Smooth muscle cell (in vitro differentiated cells): ENCODE data around the gene KCNJ18. TPM values are rescaled to one million over a fixed set of nuclear protein-coding genes. Genes with fewer than 3 reads are reported as not detected.
"Not testable (repeated sequence)": the region's sequence is repeated elsewhere in the genome, so short reads cannot be mapped to it uniquely, and the experiment has no call there.

ENCODE experiments used
- DNase-seq: peaks from one replicate; lab custom pipeline; 2025; ENCODE audit not compliant: unreplicated experiment; lab: John Stamatoyannopoulos, UW
- H2AFZ ChIP-seq: fragments of 200-600 bp; sonication (generic); 2 replicates; pipeline ENCODE4 v1.6.0; 2016; ENCODE audit warnings: antibody characterized with exemption, low read depth, mild to moderate bottlenecking
- H3F3A ChIP-seq: fragments of 200-600 bp; sonication (generic); 2 replicates; pipeline ENCODE4 v1.6.0; 2017; ENCODE audit warnings: antibody characterized with exemption, low read depth
- H3K27ac ChIP-seq: fragments of 200-600 bp; sonication (generic); 2 replicates; pipeline ENCODE4 v1.5.1; 2016; ENCODE audit warnings: low read depth, mild to moderate bottlenecking
- H3K27me3 ChIP-seq: fragments of 200-600 bp; sonication (generic); 2 replicates; pipeline ENCODE4 v1.6.1; 2016; ENCODE audit warnings: low read depth, mild to moderate bottlenecking
- H3K36me3 ChIP-seq: fragments of 200-600 bp; sonication (generic); 2 replicates; pipeline ENCODE4 v1.5.1; 2016; ENCODE audit warnings: low read depth
- H3K4me1 ChIP-seq: fragments of 200-600 bp; sonication (generic); 2 replicates; pipeline ENCODE4 v1.5.1; 2016; ENCODE audit warnings: low read depth
- H3K4me2 ChIP-seq: fragments of 200-600 bp; sonication (generic); 2 replicates; pipeline ENCODE4 v1.6.0; 2016; ENCODE audit warnings: mild to moderate bottlenecking
- H3K4me3 ChIP-seq: fragments of 200-600 bp; sonication (generic); 2 replicates; pipeline ENCODE4 v1.5.1; 2016; ENCODE audit warnings: mild to moderate bottlenecking
- H3K79me2 ChIP-seq: fragments of 200-600 bp; sonication (generic); 2 replicates; pipeline ENCODE4 v1.6.0; 2016; ENCODE audit warnings: low read depth, mild to moderate bottlenecking
- H3K9ac ChIP-seq: fragments of 200-600 bp; sonication (generic); 2 replicates; pipeline ENCODE4 v1.6.0; 2016; ENCODE audit warnings: low read depth
- H3K9me3 ChIP-seq: fragments of 200-600 bp; sonication (generic); replicated peaks from 2 replicates; pipeline ENCODE4 v1.5.1; 2016; ENCODE audit warnings: low read depth
- H4K20me1 ChIP-seq: fragments of 200-600 bp; sonication (generic); 2 replicates; pipeline ENCODE4 v1.6.0; 2016; ENCODE audit warnings: low read depth
- WGBS: methylation state at CpG from one replicate; pipeline ENCODE4 v1.1.7; 2016; ENCODE audit warnings: low lambda C conversion rate; 5-methylcytosine and 5-hydroxymethylcytosine counted together
- polyA plus RNA-seq: library from polyadenylated mRNA; unstranded; fragments of >200 nt; fragmentation: Nextera tagmentation; extraction: Ambion mirVana; gene quantifications from 2 replicates; pipeline ENCODE4 v1.2.1, GENCODE V29; 2016
- total RNA-seq: library from RNA; depleted of rRNA; stranded (reverse); fragments of >200 nt; gene quantifications from 2 replicates; pipeline ENCODE4 v1.2.3, GENCODE V29; 2014

Gene KCNJ18
- total and polyA plus RNA-seq, 2 experiments from 2014 or later = not detected

DNA sequence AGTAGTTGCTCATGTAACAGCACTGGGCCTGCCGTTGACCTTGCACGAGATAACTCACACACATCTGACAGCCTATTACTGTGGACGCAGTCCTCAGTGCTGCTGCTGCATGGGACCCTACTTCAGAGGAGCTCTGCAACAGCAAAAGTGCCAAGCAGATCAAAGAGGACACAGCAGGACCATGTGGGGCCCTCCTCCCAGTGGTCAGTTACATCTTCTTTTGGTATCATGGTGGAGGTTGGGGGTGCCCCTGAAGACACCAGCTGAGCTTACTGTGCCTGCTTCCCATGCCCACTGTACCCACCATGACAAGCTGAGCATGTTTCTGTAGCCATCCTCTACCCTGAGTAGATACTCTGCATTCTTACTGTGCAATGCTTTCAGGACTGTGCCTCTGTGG, 41.6 kb downstream of the KCNJ18 start:
- H3K4me1 ChIP-seq, H3K27me3 ChIP-seq, H4K20me1 ChIP-seq, H3K4me2 ChIP-seq, H3F3A ChIP-seq, H3K4me3 ChIP-seq, DNase-seq, H3K9me3 ChIP-seq, H3K9ac ChIP-seq, H3K36me3 ChIP-seq, H2AFZ ChIP-seq, H3K27ac ChIP-seq, H3K79me2 ChIP-seq: not testable (repeated sequence)
- 82% methylated on average over 3 of the region's 3 CpGs for WGBS

DNA sequence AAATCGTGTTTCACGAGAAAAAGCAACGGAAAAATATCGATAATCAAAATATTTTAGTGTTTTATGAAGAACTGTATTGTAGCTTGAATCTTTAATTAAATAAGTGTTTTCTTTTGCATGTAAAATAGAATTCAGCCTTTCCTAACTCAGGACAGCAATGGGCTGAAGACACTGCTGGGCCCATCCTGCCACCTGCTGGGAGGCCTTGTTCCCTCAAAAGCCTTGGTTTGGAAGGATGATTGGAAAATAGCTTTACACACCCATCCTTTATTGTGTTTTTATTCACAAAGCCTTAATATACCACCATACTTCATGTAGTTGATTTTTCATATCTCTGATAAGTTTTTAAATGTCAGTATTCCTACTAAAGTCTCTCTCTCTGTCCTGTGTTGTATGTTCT, 43.5 kb downstream of the KCNJ18 start:
- not testable (repeated sequence) for H3K4me3 ChIP-seq, H4K20me1 ChIP-seq, H3K36me3 ChIP-seq, H3K9ac ChIP-seq, H3K27me3 ChIP-seq, H3K9me3 ChIP-seq, H3F3A ChIP-seq, DNase-seq, H3K4me1 ChIP-seq, H2AFZ ChIP-seq, H3K4me2 ChIP-seq, H3K27ac ChIP-seq, H3K79me2 ChIP-seq
- WGBS = 85% methylated on average over 4 of the region's 4 CpGs

DNA sequence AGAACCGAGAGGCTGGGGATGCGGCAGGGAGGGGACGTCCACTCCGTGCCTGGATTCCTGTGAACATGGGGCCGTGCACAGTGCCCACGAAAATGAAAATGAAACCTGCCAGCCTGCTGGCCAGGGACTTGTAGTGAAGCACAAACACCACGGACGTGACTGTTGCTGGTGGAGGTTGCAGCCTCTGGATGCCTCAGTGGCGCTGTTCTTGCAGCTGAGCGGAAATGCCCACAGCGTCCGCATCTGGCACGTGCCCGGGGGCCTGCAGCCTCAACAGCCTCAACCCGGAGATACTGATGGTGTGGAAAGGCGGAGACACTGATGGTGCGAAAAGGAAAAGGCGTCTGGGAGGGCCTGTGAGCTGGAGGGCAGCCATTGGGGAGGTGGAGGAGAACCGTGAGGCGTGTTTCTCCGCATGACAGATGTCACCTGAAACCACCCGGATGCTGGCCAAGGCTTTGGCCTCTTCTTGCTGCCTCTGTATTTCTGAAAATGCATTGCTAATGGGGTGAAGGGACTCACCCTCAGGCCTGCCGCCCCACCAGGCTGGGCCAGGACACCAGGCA, 44.8 kb downstream of the KCNJ18 start:
- not testable (repeated sequence) for H3K27ac ChIP-seq, H3K79me2 ChIP-seq, H3K9me3 ChIP-seq, H4K20me1 ChIP-seq, DNase-seq, H3K27me3 ChIP-seq, H3F3A ChIP-seq, H3K9ac ChIP-seq, H3K4me2 ChIP-seq, H3K36me3 ChIP-seq, H3K4me3 ChIP-seq, H2AFZ ChIP-seq, H3K4me1 ChIP-seq
- WGBS = 77% methylated on average over 22 of the region's 23 CpGs

DNA sequence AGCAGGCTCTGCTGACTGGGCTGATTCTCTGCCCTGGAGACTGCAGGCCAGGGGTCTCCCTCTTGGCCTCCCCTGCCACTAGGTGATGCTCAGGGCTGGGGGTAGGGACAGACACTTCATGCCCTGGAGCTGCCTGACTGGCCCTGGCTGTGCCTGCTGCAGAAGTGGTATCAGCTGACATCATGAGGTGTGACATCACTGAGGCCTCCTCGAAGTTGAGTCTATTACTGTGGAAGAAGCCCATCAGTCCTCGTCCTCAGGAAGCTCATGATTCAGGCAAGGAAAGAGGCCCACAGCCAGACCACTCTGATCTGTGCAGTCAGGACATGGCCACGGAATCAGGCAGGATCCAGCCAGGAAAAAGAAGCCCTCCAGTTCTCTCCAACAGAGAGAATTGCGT, 45.9 kb downstream of the KCNJ18 start:
- H3K27me3 ChIP-seq, H3K4me3 ChIP-seq, H3K9me3 ChIP-seq, H2AFZ ChIP-seq, DNase-seq, H3K36me3 ChIP-seq, H3K4me2 ChIP-seq, H3K27ac ChIP-seq, H3K9ac ChIP-seq, H3F3A ChIP-seq, H3K4me1 ChIP-seq, H3K79me2 ChIP-seq, H4K20me1 ChIP-seq: not testable (repeated sequence)
- 64% methylated on average over 2 of the region's 4 CpGs for WGBS

DNA sequence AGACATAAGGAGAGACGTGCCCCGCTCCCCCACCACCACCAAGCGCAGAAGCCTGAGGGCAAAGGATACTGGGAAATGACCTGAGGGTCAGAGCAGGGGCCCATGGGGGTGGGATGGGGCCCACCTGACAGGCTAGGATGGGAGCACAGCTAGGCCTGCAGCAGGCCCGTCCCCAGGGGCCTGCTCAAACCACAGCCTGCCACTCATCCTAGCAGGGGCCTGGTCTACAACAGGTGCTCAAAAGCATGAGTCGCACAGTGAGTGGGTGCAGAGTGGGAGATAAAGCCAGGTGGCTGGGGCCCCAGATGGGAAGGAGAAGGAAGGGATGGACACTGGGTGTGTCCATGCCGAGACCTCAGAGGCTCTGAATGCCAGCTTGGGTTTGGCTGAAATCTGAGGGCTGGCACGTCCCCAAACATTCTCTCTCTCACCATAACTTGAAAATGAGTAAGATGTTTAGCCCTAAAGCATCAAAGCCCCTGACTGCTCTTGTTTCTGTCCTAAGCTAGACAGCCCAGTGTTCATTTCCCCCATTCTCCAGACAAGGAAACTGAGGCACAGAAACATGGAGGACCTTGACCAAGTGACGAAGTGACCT, 46.7 kb downstream of the KCNJ18 start:
- not testable (repeated sequence) for H4K20me1 ChIP-seq, H3K27ac ChIP-seq, H3K4me3 ChIP-seq, H3K4me2 ChIP-seq, H3K36me3 ChIP-seq, H3K4me1 ChIP-seq, H2AFZ ChIP-seq, DNase-seq, H3K79me2 ChIP-seq, H3K9ac ChIP-seq, H3F3A ChIP-seq, H3K9me3 ChIP-seq, H3K27me3 ChIP-seq
- WGBS = 70% methylated on average over 4 of the region's 8 CpGs

DNA sequence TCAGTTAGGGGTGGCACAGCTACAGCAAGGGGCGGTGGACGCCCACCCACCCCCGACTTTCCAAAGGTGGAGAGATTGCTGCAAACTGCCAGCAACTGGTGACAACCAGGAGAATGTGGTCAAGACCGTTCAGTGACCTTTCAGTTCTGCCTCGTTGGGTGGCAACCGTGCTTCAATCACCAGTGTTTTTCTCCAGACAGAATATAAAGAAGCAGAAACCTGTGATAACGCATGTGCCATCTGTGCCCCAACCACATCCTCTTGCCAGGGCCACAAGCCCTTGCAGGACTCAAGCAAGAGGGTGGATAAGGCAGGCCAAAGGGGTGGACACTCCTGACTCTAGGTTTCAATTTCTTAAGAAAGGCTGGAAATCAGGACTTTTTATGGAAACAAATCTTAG, 47.2 kb downstream of the KCNJ18 start:
- not testable (repeated sequence) for H3K4me2 ChIP-seq, H3K36me3 ChIP-seq, H3K4me3 ChIP-seq, H3K9ac ChIP-seq, H3K27ac ChIP-seq, H3K79me2 ChIP-seq, H4K20me1 ChIP-seq, DNase-seq, H2AFZ ChIP-seq, H3K27me3 ChIP-seq, H3K9me3 ChIP-seq, H3K4me1 ChIP-seq, H3F3A ChIP-seq
- 82% methylated on average over 6 of the region's 7 CpGs for WGBS

- H4K20me1 ChIP-seq, H3K9ac ChIP-seq, H3K4me2 ChIP-seq, H3K9me3 ChIP-seq, H3K27me3 ChIP-seq, H3K4me1 ChIP-seq, DNase-seq, H3F3A ChIP-seq, H3K4me3 ChIP-seq, H2AFZ ChIP-seq, H3K27ac ChIP-seq, H3K36me3 ChIP-seq, H3K79me2 ChIP-seq: not testable (repeated sequence)
- WGBS = 73% methylated on average over 7 of the region's 7 CpGs
These were observed 48.5 kb downstream of the KCNJ18 start for GRCh38 chr17:21740836-21741235.

DNA sequence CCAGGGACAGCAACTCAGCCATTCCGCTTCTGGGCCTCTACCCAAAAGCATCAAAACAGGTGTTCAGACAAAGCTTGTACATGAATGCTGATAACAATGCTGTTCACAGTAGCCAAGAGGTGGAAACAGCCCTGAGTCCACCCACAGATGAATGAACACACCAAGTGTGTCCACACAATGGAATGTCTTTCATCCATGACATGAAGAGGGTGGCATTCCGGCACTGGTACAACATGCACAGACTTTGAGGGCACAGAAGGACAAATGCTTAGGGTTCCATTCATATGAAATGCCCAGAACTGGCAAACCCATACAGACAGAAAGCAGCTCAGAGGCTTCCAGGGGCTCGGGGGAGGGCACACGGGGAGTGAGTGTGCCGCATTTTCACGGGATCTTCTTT, 49.2 kb downstream of the KCNJ18 start:
- H3K4me3 ChIP-seq, H3K9ac ChIP-seq, H3K36me3 ChIP-seq, H4K20me1 ChIP-seq, H3K4me1 ChIP-seq, H3K27me3 ChIP-seq, H3K27ac ChIP-seq, H3F3A ChIP-seq, H3K79me2 ChIP-seq, H3K9me3 ChIP-seq, H3K4me2 ChIP-seq, DNase-seq, H2AFZ ChIP-seq: not testable (repeated sequence)
- no CpG with 5 or more reads among the region's 6 CpGs for WGBS
